Esophagus mucosa (tissue), 1 donor: ENCODE data around the gene DTX3. TPM values are rescaled to one million over a fixed set of nuclear protein-coding genes. Genes with fewer than 3 reads are reported as not detected.
A peak's percentile ranks its signal among the peaks of the same experiment; 100 is the strongest.
"Not testable (repeated sequence)": the region's sequence is repeated elsewhere in the genome, so short reads cannot be mapped to it uniquely, and the experiment has no call there.

Experiments
- ATAC-seq: fragments of 200-7000 bp; cut with Tn5 transposase; one replicate; pipeline ENCODE4 v1.9.1; 2020
- total RNA-seq: library from RNA; stranded (reverse); gene quantifications from one replicate; pipeline ENCODE4 v1.2.4, GENCODE V29; 2023
- donor health status: DM: yes; HTN: yes; CAD: no.

DTX3 gene
- total RNA-seq, 1 donor from 2014 or later = 4.1 TPM

DNA sequence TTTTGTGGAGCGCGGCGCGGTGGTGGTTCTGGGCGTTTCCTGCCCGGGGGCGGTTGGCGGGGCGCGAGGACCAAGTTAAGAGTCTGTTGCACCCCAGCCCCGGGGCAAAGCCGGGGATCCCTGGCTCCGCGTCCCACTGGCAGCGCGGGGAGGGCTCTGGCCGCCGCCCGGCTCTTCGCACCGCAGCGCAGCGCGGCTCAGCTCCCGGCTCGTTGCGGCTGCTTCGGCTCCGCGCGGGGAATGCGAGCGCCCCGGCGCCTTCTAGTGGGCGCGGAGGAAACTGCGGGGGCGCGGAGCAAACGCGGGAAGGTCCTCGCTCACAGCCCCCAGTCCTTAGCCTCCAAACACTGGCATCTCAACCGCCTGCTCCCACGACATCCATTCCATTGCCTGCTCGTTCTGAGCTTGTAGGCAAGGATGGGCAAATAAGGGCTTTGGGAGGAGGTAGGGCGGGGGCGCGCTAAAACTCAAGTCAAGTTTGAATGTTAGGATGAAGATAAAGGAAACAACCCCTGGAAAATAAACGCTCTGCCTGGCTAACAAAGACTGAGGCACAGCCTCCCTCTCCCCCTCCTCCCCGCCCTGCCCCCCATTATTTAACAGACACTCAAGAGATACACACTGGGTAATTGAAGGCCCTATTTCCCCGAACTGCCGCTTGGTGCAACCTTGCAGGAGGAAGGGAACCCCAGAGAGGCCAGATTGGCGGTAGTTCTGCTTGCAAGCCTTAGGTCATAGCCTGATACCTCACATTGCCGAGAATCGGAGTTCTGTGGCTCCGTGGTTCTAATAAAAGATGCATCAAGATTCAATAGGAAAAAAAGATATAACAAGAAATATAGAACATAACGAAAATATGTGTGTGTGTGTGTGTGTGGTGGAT lies 28.6 kb downstream of the DTX3 start, which contains the start of gene B4GALNT1:
B4GALNT1 (minus strand) TSS at position 244 of the 883 bp plus-strand sequence. CDS start 1,069 bp downstream, outside the sequence.
- ATAC-seq = peak; percentile 77

DNA sequence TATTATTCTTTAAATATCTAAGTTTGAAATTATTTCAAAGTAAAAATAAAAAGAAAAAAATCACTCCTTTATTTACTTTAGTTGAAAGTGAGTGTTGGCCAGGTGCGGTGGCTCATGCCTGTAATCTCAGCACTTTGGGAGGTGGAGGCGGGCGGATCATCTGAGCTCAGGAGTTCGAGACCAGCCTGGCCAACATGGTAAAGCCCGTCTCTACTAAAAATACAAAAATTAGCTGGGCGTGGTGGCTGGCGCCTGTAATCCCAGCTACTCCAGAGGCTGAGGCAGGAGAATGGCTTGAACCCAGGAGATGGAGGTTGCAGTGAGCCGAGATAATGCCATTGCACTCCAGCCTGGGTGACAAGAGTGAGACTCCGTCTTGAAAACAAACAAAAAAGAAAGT lies 32.1 kb downstream of the DTX3 start:
- not testable (repeated sequence) for ATAC-seq

DNA sequence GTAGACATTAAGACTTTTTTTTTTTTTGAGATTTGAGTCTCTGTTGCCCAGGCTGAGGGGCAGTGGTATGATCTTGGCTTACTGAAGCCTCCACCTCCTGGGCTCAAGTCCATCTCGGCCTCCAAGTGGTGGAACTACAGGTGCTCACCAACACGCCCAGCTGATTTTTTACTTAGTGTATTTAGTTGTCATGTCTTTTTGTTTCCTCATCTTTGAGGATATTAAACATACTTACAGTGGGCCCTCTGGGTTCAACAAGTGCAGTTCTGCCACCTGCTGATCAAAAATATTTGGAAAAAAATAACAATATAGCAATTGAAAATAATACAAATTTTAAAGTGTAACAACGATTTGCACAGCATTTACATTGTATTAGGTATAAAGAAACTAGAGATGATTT lies 32.7 kb downstream of the DTX3 start:
- ATAC-seq = no peak

DNA sequence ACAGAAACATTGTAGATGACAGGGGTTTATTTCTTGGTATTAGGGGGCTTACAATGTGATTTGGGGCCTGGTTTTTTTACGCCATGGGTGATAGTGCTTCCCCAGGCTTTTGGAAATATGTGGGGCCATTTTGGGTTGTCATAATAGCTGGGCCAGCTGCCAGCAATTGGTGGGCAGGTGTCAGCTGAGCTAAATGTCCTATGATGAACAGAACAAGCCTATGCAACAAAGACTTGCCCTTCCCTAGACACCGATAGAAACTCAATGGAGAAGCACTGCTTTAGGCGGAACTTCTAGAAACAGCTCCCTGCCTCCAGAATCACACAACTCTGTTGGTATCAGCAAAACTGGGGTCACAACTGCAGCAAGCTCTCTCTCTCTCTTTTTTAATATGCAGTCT lies 33.5 kb downstream of the DTX3 start:
- no peak for ATAC-seq

DNA sequence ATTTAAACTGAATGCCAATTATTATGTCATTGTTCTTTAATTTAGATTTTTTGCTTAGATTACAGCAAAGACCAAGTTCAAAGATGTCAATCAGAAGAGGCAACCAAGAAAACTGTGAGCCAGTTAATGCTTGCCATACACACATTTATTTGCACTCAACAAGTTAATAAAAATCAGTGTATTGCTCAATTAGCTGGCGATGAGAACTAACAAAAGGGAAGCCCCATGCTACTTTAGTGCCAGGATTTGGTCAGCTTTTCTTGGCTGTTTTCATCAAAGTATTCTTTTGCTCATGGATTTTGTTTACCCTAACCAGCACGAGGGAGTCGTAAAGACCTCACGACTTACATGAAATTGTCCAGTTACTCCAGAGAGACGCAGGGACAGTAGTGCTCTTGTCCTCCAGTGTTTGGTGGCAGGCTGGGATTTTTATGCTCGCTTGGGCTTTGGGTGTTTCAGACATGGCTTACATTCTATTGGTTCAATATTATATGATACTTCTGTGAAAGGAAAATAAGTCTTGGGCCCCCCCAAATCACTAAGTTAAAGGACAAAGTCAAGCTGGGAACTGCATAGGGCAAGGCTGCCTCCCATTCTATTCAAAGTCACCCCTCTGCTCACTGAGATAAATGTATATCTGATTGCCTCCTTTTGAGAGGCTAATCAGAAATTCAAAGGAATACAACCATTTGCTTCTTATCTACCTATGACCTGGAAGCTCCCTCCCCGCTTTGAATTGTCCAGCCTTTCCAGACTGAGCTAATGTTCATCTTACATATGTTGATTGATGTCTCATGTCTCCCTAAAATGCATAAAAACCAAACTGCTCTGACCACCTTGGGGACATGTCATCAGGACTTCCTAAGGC lies 35.8 kb downstream of the DTX3 start:
- ATAC-seq = no peak

DNA sequence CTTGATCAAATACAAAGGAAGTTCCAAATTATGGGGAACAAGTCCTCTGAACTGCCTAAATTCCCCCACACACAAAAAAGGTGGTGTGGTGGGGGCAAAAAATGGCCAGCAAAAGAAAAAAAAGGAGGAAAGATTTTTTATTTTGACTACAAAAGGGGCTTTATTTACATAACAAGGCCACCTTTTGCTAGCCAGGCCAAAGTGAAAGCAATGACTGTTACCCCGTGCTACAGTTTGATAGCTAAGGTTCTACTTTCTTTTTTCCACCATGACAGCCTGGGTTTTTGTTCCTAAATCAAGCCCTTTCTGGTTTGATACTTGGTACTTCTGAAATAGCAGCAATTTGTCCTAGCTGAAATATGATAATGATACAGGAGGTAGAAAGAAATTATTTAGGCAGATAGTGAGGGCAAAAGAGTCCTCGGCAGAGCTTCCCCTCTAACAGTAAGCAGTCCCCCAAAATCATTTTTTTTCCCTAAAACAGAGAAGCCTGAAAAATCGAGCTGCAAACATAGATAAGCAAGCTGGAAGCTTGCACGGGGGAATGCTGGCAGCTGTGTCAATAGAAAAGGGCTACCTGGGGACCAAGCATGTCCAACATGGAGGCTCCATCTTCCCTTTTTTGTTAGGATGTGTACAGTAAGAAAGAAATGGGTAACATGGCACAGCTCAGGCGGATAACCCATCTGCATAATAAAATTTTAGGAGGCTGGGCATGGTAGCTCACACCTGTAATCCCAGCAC lies 37.2 kb downstream of the DTX3 start:
- no peak for ATAC-seq

DNA sequence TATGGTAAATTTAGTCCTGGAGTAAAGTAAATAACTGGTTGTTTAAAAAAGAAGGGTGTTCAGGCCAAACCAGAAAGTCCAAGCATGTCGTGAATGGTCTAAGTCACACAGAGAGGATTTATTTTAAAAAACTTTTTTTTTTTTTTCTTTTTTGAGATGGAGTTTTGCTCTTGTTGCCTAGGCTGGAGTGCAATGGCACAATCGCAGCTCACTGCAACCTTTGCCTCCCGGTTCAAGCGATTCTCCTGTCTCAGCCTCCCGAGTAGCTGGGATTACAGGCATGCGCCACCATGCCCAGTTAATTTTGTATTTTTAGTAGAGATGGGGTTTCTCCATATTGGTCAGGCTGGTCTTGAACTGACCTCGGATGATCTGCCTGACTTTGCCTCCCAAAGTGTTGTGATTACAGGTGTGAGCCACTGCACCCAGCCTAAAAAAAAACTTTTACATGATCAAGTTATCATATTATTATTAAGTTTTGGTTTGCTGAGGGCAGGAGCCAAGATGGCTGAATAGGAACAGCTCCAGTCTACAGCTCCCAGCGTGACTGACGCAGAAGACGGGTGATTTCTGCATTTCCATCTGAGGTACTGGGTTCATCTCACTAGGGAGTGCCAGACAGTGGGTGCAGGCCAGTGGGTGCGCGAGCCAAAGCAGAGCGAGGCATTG lies 41.5 kb downstream of the DTX3 start:
- ATAC-seq = not testable (repeated sequence)

DNA sequence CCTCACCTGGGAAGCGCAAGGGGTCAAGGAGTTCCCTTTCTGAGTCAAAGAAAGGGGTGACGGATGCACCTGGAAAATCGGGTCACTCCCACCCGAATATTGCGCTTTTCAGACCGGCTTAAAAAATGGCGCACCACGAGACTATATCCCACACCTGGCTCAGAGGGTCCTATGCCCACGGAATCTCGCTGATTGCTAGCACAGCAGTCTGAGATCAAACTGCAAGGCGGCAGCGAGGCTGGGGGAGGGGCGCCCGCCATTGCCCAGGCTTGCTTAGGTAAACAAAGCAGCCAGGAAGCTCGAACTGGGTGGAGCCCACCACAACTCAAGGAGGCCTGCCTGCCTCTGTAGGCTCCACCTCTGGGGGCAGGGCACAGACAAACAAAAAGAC lies 42.0 kb downstream of the DTX3 start:
- not testable (repeated sequence) for ATAC-seq

DNA sequence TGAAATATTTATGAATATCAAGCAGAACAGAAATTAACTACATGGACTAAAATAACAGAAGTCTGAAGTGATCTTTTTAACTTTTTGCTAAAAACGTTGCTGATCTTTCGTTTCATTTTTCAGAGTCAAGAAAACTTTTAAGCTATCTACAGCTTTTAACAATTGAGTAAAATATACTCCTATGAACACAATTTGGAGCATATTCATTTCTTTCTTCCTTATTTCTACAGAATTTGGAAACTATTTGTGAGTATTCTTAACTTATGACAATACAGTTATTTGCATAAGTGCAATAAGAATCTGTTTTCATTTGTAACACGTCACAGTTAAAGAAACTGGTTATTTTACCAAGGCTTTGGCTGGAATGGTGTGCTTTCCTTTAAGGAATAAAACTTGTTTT lies 49.4 kb downstream of the DTX3 start:
- no peak for ATAC-seq

DNA sequence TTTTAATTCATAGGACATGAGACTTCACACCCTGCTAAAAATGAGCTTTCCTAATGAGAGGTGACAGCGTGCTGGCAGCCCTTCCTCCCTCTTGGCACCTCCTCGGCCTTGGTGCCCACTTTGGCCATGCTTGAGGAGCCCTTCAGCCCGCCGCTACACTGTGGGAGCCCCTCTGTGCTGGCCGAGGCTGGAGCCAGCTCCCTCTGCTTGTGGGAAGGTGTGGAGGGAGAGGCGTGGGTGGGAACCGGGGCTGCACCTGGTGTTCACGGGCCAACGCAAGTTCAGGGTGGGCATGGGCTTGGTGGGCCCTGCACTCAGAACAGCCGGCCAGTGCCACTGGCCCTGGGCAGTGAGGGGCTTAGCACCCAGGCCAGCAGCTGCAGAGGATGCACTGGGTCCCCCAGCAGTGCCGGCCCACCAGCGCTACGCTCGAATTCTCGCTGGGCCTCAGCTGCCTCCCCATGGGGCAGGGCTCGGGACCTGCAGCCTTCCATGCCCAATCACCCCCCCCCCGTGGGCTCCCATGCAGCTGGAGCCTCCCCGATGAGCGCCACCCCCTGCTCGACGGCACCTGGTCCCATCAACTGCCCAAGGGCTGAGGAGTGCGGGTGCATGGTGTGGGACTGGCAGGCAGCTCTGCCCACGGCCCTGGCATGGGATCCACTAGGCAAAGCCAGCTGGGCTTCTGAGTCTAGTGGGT lies 51.1 kb downstream of the DTX3 start:
- no peak for ATAC-seq

DNA sequence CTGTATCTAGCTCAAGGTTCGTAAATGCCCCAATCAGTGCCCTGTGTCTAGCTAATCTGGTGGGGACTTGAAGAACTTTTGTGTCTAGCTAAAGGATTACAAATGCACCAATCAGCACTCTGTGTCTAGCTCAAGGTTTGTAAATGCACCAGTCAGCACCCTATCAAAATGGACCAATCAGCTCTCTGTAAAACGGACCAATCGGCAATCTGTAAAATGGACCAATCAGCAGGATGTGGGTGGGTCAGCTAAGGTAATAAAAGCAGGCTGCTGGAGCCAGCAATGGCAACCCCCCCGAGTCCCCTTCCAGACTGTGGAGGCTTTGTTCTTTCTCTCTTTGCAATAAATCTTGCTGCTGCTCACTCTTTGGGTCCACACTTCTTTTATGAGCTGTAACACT lies 51.8 kb downstream of the DTX3 start:
- ATAC-seq = not testable (repeated sequence)

DNA sequence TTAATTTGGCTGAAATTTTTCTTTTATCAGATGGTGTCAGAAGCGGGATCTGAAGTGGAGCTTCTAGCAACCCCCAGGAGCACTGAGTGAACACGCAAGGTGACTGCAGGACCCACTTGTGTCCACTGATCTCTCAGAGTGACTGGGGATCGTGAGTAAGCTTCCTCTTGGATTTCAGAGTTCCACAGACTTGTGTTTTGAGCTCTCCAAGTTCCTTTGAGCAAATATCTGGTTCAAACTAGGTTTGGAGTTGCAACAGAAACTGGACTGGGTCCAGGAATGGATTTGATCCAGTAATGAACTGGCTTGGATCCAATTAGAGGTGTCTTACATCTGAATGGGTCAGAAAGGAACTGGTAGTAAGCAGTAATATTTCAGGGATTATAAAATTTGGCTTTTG lies 53.1 kb downstream of the DTX3 start:
- peak; percentile 57 for ATAC-seq

DNA sequence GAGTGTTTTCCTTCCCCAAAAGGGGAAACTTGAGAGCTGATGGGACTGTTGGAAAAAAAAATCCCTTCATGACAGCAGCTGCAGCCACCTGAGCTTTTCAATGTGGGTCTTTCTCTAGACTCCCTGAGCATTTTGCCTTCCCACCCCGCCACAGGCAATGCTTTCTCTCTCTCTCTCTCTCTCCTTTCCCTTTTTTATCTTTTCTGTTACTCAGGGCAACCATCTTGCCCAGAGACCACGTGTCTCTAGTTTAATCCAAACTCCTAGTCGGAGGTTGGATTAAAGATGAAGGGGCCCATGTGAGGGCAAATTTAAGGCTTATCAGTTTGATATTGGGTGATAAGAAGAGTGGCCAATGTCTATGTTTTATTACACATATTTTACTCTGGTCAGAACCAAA lies 54.3 kb downstream of the DTX3 start:
- ATAC-seq = no peak

Other genes with a start within 250 kb of the DTX3 start
- gene R3HDM2, start 173.8 kb upstream of the DTX3 start, total RNA-seq = 30.2 TPM
- gene INHBC, start 170.0 kb upstream of the DTX3 start, total RNA-seq = not detected
- gene INHBE, start 149.5 kb upstream of the DTX3 start, total RNA-seq = not detected
- 0.72 TPM for gene GLI1, start 145.0 kb upstream of the DTX3 start, total RNA-seq
- 2.0 TPM for gene ARHGAP9, start 125.0 kb upstream of the DTX3 start, total RNA-seq
- 130 TPM for gene MARS1, start 116.8 kb upstream of the DTX3 start, total RNA-seq
- 34.8 TPM for gene DDIT3, start 84.3 kb upstream of the DTX3 start, total RNA-seq
- gene MBD6, start 82.0 kb upstream of the DTX3 start, total RNA-seq = 50.5 TPM
- 105 TPM for gene DCTN2, start 57.6 kb upstream of the DTX3 start, total RNA-seq
- 0.16 TPM for gene KIF5A, start 54.8 kb upstream of the DTX3 start, total RNA-seq
- gene PIP4K2C, start 13.6 kb upstream of the DTX3 start, total RNA-seq = 35.8 TPM
- gene ARHGEF25, start 6.6 kb downstream of the DTX3 start, total RNA-seq = 1.5 TPM
- gene B4GALNT1, start 28.4 kb downstream of the DTX3 start, total RNA-seq = 0.04 TPM
- 156 TPM for gene OS9, start 89.3 kb downstream of the DTX3 start, total RNA-seq
- 0.64 TPM for gene AGAP2, start 133.9 kb downstream of the DTX3 start, total RNA-seq
- gene TSPAN31, start 140.2 kb downstream of the DTX3 start, total RNA-seq = 22.6 TPM
- 62.3 TPM for gene CDK4, start 147.5 kb downstream of the DTX3 start, total RNA-seq
- gene MARCHF9, start 150.3 kb downstream of the DTX3 start, total RNA-seq = 5.9 TPM
- gene CYP27B1, start 162.3 kb downstream of the DTX3 start, total RNA-seq = 1.6 TPM
- gene METTL1, start 167.3 kb downstream of the DTX3 start, total RNA-seq = 20.2 TPM
- 3.4 TPM for gene EEF1AKMT3, start 167.8 kb downstream of the DTX3 start, total RNA-seq
- 22.6 TPM for gene TSFM, start 178.0 kb downstream of the DTX3 start, total RNA-seq
- gene AVIL, start 213.9 kb downstream of the DTX3 start, total RNA-seq = 1.7 TPM
- gene CTDSP2, start 241.9 kb downstream of the DTX3 start, total RNA-seq = 49.8 TPM